ENCODE results near the gene ABCG1. TPM values are rescaled to one million over a fixed set of nuclear protein-coding genes. Genes with fewer than 3 reads are reported as not detected.
"Not testable (repeated sequence)": the region's sequence is repeated elsewhere in the genome, so short reads cannot be mapped to it uniquely, and the experiment has no call there.

ABCG1 gene
- total RNA-seq = 10 to 100 TPM; 12.2 to 13.2 TPM

DNA sequence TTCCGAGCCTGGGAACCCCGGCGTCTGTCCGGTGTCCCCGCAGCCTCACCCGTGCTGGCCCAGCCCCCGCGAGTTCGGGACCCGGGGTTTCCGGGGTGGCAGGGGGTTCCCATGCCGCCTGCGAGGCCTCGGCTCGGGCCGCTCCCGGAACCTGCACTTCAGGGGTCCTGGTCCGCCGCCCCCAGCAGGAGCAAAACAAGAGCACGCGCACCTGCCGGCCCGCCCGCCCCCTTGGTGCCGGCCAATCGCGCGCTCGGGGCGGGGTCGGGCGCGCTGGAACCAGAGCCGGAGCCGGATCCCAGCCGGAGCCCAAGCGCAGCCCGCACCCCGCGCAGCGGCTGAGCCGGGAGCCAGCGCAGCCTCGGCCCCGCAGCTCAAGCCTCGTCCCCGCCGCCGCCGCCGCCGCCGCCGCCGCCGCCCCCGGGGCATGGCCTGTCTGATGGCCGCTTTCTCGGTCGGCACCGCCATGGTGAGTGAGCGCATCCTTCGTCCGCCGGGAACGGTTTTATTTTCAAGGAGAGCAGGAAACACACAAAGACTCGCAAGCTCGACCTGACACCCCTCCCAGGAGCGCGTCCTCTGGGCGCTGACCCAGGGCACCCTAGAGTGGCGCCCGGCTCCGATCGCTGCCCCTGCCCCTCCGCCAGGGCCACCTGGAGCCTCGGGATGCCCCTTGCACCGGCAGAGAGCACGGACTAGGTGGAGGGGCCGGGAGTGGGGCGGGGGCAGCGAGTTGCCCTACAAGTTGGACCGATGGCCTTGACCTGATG, at the start of gene ABCG1:
ABCG1 (plus strand) TSS at position 305 of the 770 bp plus-strand sequence; CDS start at position 428, 123 bp downstream.
- peaks cover 18% of the 10 kb centered on the region for H3K4me1 Mint-ChIP-seq
- peak within 1 kb of the TSS; percentile 89 for H3K27ac Mint-ChIP-seq
- POLR2A ChIA-PET = interaction anchor here (0.6 to 4.9 kb wide), 9 partner anchors 10 to 184 kb away, joined by 3 to 111 read pairs (median 7); partner anchors contain the start of gene UBASH3A
- peaks cover 4% of the 10 kb centered on the region for H3K9me3 Mint-ChIP-seq
- ATAC-seq (ENCODE audit: low read depth) = peak; percentile 59
- peak; percentile 72 for DNase-seq
- H3K27me3 Mint-ChIP-seq = no peaks in the 10 kb centered on the region
- peak within 1 kb of the TSS; percentile 91 for H3K4me3 Mint-ChIP-seq
- no peaks in the 10 kb centered on the region for H3K36me3 Mint-ChIP-seq

DNA sequence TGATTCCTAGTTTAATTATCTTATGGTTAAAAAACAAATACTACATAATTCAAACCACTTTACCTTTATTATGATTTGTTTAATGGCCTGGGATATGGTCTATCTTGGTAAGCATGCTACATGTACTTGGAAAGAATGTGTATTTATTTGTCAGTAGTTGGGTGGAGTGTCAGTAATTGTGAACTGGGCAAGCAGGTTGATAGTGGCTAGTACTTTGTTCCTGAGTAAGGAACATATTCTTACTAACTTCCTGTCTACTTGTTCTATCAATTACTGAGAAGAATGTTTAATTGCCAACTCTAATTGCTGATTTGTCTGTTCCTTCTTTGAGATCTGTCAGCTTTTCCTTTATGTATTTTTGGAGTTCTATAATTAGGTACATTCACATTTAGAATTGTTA, 49.2 kb upstream of the ABCG1 start:
- peaks cover 2% of the 10 kb centered on the region for H3K27me3 Mint-ChIP-seq
- POLR2A ChIA-PET = no interaction called here
- DNase-seq = no peak
- no peak overlapping the region for H3K27ac Mint-ChIP-seq
- no peak for ATAC-seq (ENCODE audit: low read depth)
- no peaks in the 10 kb centered on the region for H3K36me3 Mint-ChIP-seq
- H3K4me1 Mint-ChIP-seq = peaks cover 3% of the 10 kb centered on the region
- no peaks in the 10 kb centered on the region for H3K9me3 Mint-ChIP-seq
- H3K4me3 Mint-ChIP-seq = no peak overlapping the region

DNA sequence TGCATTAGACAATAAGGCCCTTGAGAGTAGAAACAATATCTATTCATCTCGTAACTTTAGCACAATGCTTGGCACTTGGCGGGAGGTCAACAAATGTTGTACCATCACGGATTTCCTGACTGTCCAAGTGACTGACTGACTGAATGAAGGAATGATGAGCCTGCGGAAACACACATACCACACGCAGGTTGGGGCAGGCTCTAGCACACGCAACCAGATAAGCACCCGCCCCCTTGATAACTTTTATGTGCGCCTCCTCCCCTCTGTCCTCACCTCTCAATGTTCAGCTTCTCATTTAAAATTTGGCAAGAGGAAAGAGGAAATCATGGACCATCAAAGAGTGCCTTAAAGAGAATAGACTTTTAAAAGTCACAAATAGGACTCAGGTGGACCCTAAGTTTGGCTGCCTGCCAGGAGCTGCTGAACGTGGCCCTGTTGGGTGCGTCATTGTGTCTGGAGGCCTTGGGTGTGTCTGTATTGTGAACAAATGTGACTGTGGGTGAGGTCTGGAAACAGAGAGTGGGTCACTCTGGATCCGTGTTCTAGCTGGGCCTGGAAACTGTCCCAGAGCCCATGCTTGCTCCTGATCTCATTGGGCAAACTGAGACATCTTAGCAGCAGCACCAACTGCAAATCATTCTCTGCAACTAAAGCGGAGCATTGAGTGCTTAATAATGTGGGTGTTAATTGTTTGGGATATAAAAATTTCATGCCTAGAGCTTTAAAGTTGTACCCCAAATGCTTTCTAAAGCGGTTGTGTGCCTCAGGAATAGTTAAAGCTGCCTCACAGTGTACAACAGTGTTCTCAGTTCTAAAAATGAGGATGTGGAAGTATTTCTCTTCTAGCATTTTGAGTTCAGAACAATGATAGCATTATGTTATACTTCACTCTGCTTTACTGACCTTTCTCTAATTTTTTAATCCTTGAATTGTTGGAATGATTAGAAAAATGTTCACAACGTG, 47.6 kb upstream of the ABCG1 start:
- ATAC-seq (ENCODE audit: low read depth) (no peak), DNase-seq (no peak)
- POLR2A ChIA-PET = no interaction called here
- Mint-ChIP-seq H3K9me3 (no peaks in the 10 kb centered on the region), H3K36me3 (no peaks in the 10 kb centered on the region), H3K4me1 (peaks cover 1% of the 10 kb centered on the region), H3K27me3 (peaks cover 2% of the 10 kb centered on the region), H3K4me3 (no peak overlapping the region), H3K27ac (no peak overlapping the region)

DNA sequence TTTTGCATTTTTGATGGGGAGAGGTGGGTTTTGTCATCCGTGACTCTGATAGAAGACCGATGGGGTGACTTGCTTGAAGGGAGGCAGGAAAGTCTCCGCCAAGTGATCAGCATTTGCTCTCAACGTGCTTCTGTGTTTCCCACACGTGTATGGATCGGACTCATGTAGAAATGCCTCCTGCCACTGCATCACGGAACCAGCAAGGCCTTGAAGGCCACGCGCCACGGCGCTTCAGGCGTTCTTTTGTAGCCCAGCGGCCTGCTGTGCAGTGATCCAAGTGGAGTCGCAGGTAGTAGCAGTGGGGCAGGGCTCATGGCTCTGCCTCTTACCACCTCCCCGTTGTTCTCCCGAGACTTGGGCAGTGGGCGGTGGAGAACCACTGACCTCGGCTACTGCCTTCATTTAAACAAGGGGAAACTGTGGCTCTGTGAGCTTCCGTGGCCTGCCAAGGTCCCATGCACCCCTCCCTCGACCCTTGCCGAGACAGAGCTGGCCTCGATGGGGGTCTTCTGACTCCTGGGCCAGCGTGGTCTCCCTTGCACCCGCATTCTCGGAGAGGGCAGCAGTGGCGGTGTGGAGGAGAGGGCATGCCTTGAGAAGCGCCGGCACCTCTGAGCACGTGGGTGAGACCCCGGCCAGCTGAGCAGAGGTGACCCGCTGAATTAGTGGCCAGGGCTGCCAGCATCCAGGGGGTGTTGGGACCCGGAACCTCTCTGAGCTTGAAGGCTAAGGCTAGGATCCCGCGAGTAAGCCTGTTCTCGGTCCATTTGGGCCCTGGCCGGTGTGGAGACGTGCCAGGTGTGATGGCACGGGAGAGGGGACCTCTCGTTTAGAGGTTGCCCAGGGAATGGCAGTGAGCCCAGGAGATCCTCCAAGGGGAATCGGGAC, 46.1 kb upstream of the ABCG1 start:
- no peak overlapping the region for H3K27ac Mint-ChIP-seq
- peaks cover 5% of the 10 kb centered on the region for H3K27me3 Mint-ChIP-seq
- DNase-seq (no peak), ATAC-seq (ENCODE audit: low read depth) (no peak)
- no peaks in the 10 kb centered on the region for H3K9me3 Mint-ChIP-seq
- H3K4me1 Mint-ChIP-seq = peaks cover 1% of the 10 kb centered on the region
- H3K4me3 Mint-ChIP-seq = no peak overlapping the region
- POLR2A ChIA-PET = interaction anchor here (0.6 kb wide), 1 partner anchor 71 kb away, joined by 3 read pairs; no protein-coding TSS in a partner anchor
- H3K36me3 Mint-ChIP-seq = no peaks in the 10 kb centered on the region

DNA sequence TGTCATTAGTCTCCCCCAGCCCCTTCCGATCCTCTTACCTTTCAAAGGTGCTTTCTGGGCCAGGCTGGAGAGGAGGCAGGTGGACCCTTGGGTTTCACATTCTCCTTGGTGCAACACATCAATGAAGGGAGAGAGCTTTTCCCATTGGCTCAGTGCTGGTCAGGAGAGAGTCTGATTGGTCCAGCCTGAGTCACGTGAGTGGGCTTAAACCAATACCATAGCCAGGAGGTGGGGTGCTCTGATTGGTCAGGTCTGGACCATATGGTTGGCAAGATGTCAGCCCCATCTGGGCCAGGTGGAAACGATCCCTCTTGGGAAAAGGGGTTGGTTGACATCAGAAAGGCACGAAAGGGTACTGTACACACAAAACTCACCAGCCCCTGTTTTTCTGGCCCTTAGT, 44.8 kb upstream of the ABCG1 start:
- Mint-ChIP-seq H3K4me3 (no peak overlapping the region), H3K27ac (no peak overlapping the region), H3K4me1 (peaks cover 1% of the 10 kb centered on the region), H3K9me3 (no peaks in the 10 kb centered on the region), H3K27me3 (peaks cover 7% of the 10 kb centered on the region), H3K36me3 (no peaks in the 10 kb centered on the region)
- ATAC-seq (ENCODE audit: low read depth) (no peak), DNase-seq (no peak)
- POLR2A ChIA-PET = no interaction called here

DNA sequence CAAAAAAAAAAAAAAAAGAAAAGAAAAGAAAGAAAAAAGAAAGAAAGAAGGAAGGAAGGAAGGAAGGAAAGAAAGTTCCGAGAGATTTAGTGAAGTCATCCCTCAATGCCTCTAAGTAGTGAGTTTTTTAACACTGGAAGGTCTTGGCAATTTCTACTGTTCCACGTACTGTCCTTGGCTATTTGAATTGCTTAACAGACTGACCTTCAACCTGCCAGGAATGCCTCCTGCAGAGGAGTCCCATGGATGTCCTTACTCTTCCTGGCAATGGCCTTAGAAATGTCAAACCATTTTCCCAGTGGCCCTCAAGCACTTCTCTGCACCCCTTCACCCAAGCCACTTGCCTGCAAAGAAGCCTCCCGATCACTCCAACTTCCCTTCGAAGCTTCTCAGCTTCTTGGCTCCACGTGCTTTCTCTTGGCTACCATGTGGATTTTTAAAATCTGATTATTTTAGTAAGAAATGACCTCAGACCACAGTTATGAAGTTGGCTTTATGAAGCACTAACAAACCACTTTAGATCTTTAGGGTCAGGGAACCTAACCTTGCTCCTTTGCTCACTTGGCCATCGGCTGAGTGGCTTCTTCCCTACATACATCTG, 43.7 kb upstream of the ABCG1 start:
- Mint-ChIP-seq H3K36me3 (no peaks in the 10 kb centered on the region), H3K27ac (no peak overlapping the region), H3K9me3 (no peaks in the 10 kb centered on the region), H3K27me3 (peaks cover 7% of the 10 kb centered on the region), H3K4me3 (no peak overlapping the region), H3K4me1 (no peaks in the 10 kb centered on the region)
- ATAC-seq (ENCODE audit: low read depth) = no peak
- POLR2A ChIA-PET = no interaction called here
- DNase-seq = no peak

DNA sequence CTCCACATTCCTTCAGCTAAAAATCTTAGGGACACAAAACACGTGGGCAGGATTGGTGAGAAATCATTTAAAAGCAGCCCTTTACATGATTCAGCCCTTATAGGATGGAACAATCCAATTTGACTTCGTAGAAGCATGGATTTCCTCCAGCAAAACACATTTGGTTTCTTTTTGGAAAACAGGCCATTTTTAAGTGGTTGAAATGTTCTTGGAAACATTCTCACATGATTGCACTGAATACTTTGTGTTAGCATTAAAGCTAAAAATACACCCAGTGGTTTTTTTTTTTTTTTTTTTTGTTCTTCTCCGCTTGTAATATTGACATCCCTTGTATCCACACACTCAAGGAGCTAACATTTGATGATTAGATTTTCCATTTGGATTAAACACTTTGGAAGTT, 42.1 kb upstream of the ABCG1 start:
- H3K9me3 Mint-ChIP-seq = no peaks in the 10 kb centered on the region
- no peak overlapping the region for H3K4me3 Mint-ChIP-seq
- H3K27ac Mint-ChIP-seq = no peak overlapping the region
- no peak for ATAC-seq (ENCODE audit: low read depth)
- H3K4me1 Mint-ChIP-seq = no peaks in the 10 kb centered on the region
- H3K36me3 Mint-ChIP-seq = no peaks in the 10 kb centered on the region
- DNase-seq = no peak
- H3K27me3 Mint-ChIP-seq = peaks cover 12% of the 10 kb centered on the region
- POLR2A ChIA-PET = interaction anchor here (0.6 to 1.1 kb wide), 2 partner anchors 12 to 70 kb away, joined by 3 read pairs; no protein-coding TSS in a partner anchor

DNA sequence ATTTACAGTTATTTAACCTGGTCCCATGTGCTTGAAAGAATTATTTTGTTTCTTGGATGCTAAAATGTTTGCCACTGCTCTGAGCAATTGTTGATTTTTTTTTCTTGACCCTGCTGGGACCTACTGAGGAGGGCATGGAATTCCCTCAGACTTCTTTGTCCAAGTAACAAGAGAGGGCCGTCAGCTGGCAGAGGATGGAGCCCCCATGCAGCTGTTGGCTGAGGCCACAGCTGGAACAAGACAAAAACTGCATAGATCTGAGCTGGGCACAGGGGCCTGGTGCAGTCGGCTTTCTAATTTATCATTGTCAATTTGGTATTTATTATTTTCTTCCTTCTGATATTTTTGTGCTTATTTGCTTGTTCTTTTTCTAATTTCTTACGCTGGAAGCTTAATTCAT, 39.6 kb upstream of the ABCG1 start:
- Mint-ChIP-seq H3K9me3 (no peaks in the 10 kb centered on the region), H3K27me3 (peaks cover 12% of the 10 kb centered on the region), H3K36me3 (no peaks in the 10 kb centered on the region), H3K4me1 (no peaks in the 10 kb centered on the region), H3K27ac (no peak overlapping the region), H3K4me3 (no peak overlapping the region)
- no peak for ATAC-seq (ENCODE audit: low read depth)
- POLR2A ChIA-PET = interaction anchor here (0.6 kb wide), 1 partner anchor 329 kb away, joined by 3 read pairs; no protein-coding TSS in a partner anchor
- no peak for DNase-seq

DNA sequence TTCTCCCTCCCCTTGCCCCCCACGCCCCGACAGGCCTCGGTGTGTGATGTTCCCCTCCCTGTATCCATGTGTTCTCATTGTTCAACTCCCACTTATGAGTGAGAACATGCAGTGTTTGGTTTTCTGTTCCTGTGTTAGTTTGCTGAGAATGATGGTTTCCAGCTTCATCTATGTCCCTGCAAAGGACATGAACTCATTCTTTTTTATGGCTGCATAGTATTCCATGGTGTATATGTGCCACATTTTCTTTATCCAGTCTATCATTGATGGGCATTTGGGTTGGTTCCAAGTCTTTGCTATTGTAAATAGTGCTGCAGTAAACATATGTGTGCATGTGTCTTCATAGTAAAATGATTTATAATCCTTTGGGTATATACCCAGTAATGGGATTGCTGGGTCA, 38.9 kb upstream of the ABCG1 start:
- peaks cover 12% of the 10 kb centered on the region for H3K27me3 Mint-ChIP-seq
- ATAC-seq (ENCODE audit: low read depth); H3K36me3 Mint-ChIP-seq; H3K4me3 Mint-ChIP-seq; H3K4me1 Mint-ChIP-seq; H3K27ac Mint-ChIP-seq; H3K9me3 Mint-ChIP-seq; DNase-seq; POLR2A ChIA-PET: not testable (repeated sequence)

DNA sequence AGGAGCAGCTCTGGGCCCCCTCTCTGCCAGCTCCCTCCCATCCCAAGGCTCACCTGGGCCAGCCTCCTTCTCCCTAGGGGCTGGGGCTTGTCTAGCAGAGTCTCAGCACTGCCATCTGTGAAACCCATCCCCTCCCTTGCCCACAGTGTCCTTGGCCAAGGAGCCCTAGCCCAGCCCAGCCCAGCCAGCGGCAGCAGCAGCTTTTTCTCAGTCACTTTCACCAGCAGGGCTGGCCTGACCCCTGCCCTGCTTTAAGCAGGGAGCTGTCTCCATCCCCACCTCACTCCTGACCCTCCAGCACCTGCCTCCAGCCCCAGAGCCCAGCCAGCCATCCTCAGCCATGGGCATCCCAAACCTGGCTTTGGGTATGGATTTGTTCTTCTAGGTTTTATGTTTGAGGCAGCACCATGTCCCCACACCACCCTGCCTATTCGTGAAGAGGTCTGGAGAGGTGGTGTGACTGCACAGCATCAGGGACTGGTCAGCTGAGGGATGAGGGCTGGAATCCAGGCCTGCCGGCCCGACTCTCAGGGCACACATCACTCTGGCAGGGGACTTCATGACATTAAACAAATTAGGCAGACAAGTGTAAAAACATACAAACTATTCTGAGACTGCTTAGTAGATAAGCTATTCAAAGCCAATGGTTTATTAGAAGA, 36.1 kb upstream of the ABCG1 start:
- no peak for ATAC-seq (ENCODE audit: low read depth)
- POLR2A ChIA-PET = interaction anchor here (1.2 to 1.6 kb wide), 2 partner anchors 10 to 37 kb away, joined by 4 to 6 read pairs; no protein-coding TSS in a partner anchor
- Mint-ChIP-seq H3K27me3 (peaks cover 10% of the 10 kb centered on the region), H3K9me3 (peaks cover 11% of the 10 kb centered on the region), H3K4me3 (no peak overlapping the region), H3K27ac (no peak overlapping the region), H3K4me1 (peaks cover 24% of the 10 kb centered on the region), H3K36me3 (peaks cover 17% of the 10 kb centered on the region)
- DNase-seq = no peak

DNA sequence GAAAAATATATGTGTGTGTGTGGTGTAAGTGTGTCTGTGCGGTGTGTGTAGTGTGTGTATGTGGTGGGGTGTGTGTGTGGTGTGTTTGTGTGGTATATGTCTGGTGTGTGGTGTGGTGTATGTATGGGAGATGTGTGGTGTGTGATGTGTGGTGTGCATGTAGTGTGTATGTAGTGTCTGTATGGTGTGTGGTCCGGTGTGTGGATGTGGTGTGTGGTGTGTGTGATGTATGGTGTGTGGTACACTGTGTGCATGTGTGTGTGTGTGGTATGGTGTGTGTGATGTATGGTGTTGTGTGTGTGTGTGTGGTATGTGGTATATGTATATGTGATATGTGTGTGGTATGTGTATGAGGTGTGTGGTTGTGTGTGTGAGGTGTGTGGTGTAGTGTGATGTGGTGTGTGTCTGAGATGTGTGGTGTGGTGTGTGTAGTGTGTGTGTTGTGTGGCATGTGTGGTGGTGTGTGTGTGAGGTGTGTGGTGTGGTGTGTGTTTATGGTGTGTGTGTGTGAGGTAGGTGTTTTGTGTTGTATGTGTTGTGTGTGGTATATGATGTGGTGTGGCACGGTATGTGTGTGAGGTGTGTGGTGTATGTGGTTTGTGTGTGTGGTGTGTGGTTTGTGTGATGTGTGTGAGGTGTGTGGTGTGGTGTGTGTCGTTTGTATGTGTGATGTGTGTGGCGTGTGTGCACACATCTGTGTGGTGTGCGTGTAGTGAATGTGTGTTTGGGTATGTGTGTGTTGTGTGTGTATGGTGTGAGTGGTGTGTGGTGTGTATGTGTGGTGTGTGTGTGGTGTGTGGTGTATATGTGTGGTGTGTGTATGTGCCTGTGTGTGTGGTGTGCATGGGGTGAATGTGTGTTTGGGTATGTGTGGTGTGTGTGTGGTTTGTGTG, 35.3 kb upstream of the ABCG1 start:
- Mint-ChIP-seq H3K36me3 (peaks cover 17% of the 10 kb centered on the region), H3K9me3 (peaks cover 11% of the 10 kb centered on the region), H3K4me1 (peaks cover 32% of the 10 kb centered on the region), H3K27ac (no peak overlapping the region), H3K4me3 (no peak overlapping the region), H3K27me3 (peaks cover 10% of the 10 kb centered on the region)
- ATAC-seq (ENCODE audit: low read depth) = no peak
- POLR2A ChIA-PET = interaction anchor here (1.2 to 1.6 kb wide), 2 partner anchors 9 to 36 kb away, joined by 4 to 6 read pairs; no protein-coding TSS in a partner anchor
- no peak for DNase-seq
